ENCODE results near the gene CDKL5. TPM values are rescaled to one million over a fixed set of nuclear protein-coding genes. Genes with fewer than 3 reads are reported as not detected.

CDKL5 gene
- total RNA-seq, 5 donors from 2014 or later (not counting 1 experiment from before 2014, with no cell fraction given): 3.3 to 5.2 (median 4.1) TPM

GRCh38 chrX:18639280-18639679 lies 213.9 kb downstream of the CDKL5 start:
- no peaks in the 10 kb centered on the region for H3K4me1 Mint-ChIP-seq
- Histone ChIP-seq H3K36me3 (ENCODE audit: control insufficient read depth in 2 of 2, extremely low read depth in 1 of 2, insufficient read depth in 1 of 2, low read length in 1 of 2) (no peaks in the 10 kb centered on the region), H3K27me3 (replicated peaks in 1 of 2; ENCODE audit: control insufficient read depth in 2 of 2, extremely low read depth in 1 of 2, insufficient read depth in 2 of 2, low read length in 1 of 2) (no peaks in the 10 kb centered on the region), H3K9me3 (no peaks in the 10 kb centered on the region), H3K4me3 (ENCODE audit: control insufficient read depth in 1 of 2, extremely low read depth in 1 of 2, low read length in 1 of 2) (no peak overlapping the region), H3K4me1 (ENCODE audit: control insufficient read depth in 1 of 2, extremely low read depth in 1 of 2, insufficient read depth in 2 of 2, low read length in 2 of 2) (no peaks in the 10 kb centered on the region), H3K27ac (ENCODE audit: low read length) (no peak overlapping the region)
- ChIA-PET CTCF (no interaction called here), POLR2A (no interaction called here)
- peaks cover 9% of the 10 kb centered on the region for H3K36me3 Mint-ChIP-seq
- whole genome bisulfite sequencing (ENCODE audit: insufficient coverage): no CpG with 5 or more reads among the region's 2 CpGs
- H3K27me3 Mint-ChIP-seq: no peaks in the 10 kb centered on the region
- H3K4me3 Mint-ChIP-seq: no peak overlapping the region
- DNase-seq (no peak), ATAC-seq (replicated peaks in 1 of 4) (no peak)
- H3K27ac Mint-ChIP-seq: no peak overlapping the region
- H3K9me3 Mint-ChIP-seq: no peaks in the 10 kb centered on the region

- H3K36me3 Mint-ChIP-seq: no peaks in the 10 kb centered on the region
- no peak overlapping the region for H3K4me3 Mint-ChIP-seq
- 75% methylated on average over 1 of the region's 10 CpGs for WGBS (ENCODE audit: insufficient coverage)
- Histone ChIP-seq H3K36me3 (ENCODE audit: control insufficient read depth in 2 of 2, extremely low read depth in 1 of 2, insufficient read depth in 1 of 2, low read length in 1 of 2) (no peaks in the 10 kb centered on the region), H3K4me1 (ENCODE audit: control insufficient read depth in 1 of 2, extremely low read depth in 1 of 2, insufficient read depth in 2 of 2, low read length in 2 of 2) (no peaks in the 10 kb centered on the region), H3K27me3 (replicated peaks in 1 of 2; ENCODE audit: control insufficient read depth in 2 of 2, extremely low read depth in 1 of 2, insufficient read depth in 2 of 2, low read length in 1 of 2) (no peaks in the 10 kb centered on the region), H3K9me3 (no peaks in the 10 kb centered on the region), H3K27ac (ENCODE audit: low read length) (no peak overlapping the region), H3K4me3 (ENCODE audit: control insufficient read depth in 1 of 2, extremely low read depth in 1 of 2, low read length in 1 of 2) (no peak overlapping the region)
- H3K9me3 Mint-ChIP-seq: no peaks in the 10 kb centered on the region
- no peaks in the 10 kb centered on the region for H3K4me1 Mint-ChIP-seq
- H3K27me3 Mint-ChIP-seq: peaks cover 0 to 3% of the 10 kb centered on the region in 2 donors
- POLR2A ChIA-PET: no interaction called here
- ATAC-seq (replicated peaks in 1 of 4) (no peak), DNase-seq (no peak)
- H3K27ac Mint-ChIP-seq: no peak overlapping the region
- CTCF ChIA-PET: no interaction called here
Measured at GRCh38 chrX:18640686-18641085, 215.3 kb downstream of the CDKL5 start.

GRCh38 chrX:18643243-18643642 lies 217.8 kb downstream of the CDKL5 start:
- no peak for DNase-seq

GRCh38 chrX:18643853-18644252 lies 218.4 kb downstream of the CDKL5 start:
- no CpG with 5 or more reads among the region's 3 CpGs for WGBS (ENCODE audit: insufficient coverage)
- no peak overlapping the region for H3K27ac ChIP-seq (ENCODE audit: low read length)
- no peaks in the 10 kb centered on the region for H3K4me1 ChIP-seq (ENCODE audit: control insufficient read depth in 1 of 2, extremely low read depth in 1 of 2, insufficient read depth in 2 of 2, low read length in 2 of 2)
- POLR2A ChIA-PET: no interaction called here
- no peaks in the 10 kb centered on the region for H3K36me3 ChIP-seq (ENCODE audit: control insufficient read depth in 2 of 2, extremely low read depth in 1 of 2, insufficient read depth in 1 of 2, low read length in 1 of 2)
- Mint-ChIP-seq H3K9me3 (no peaks in the 10 kb centered on the region), H3K36me3 (no peaks in the 10 kb centered on the region), H3K27ac (no peak overlapping the region), H3K4me1 (no peaks in the 10 kb centered on the region), H3K27me3 (peaks cover 0 to 5% of the 10 kb centered on the region in 2 donors), H3K4me3 (no peak overlapping the region)
- no peaks in the 10 kb centered on the region for H3K27me3 ChIP-seq (replicated peaks in 1 of 2; ENCODE audit: control insufficient read depth in 2 of 2, extremely low read depth in 1 of 2, insufficient read depth in 2 of 2, low read length in 1 of 2)
- ATAC-seq (replicated peaks in 1 of 4) (no peak), DNase-seq (no peak)
- CTCF ChIA-PET: no interaction called here
- H3K4me3 ChIP-seq (ENCODE audit: control insufficient read depth in 1 of 2, extremely low read depth in 1 of 2, low read length in 1 of 2): no peak overlapping the region
- H3K9me3 ChIP-seq: no peaks in the 10 kb centered on the region

More at GRCh38 chrX:18643243-18643642, 217.8 kb downstream of the CDKL5 start:
- Histone ChIP-seq H3K27ac (ENCODE audit: low read length) (no peak overlapping the region), H3K27me3 (replicated peaks in 1 of 2; ENCODE audit: control insufficient read depth in 2 of 2, extremely low read depth in 1 of 2, insufficient read depth in 2 of 2, low read length in 1 of 2) (no peaks in the 10 kb centered on the region), H3K4me1 (ENCODE audit: control insufficient read depth in 1 of 2, extremely low read depth in 1 of 2, insufficient read depth in 2 of 2, low read length in 2 of 2) (no peaks in the 10 kb centered on the region), H3K36me3 (ENCODE audit: control insufficient read depth in 2 of 2, extremely low read depth in 1 of 2, insufficient read depth in 1 of 2, low read length in 1 of 2) (no peaks in the 10 kb centered on the region), H3K9me3 (no peaks in the 10 kb centered on the region), H3K4me3 (ENCODE audit: control insufficient read depth in 1 of 2, extremely low read depth in 1 of 2, low read length in 1 of 2) (no peak overlapping the region)
- ChIA-PET CTCF (no interaction called here), POLR2A (no interaction called here)
- Mint-ChIP-seq H3K9me3 (no peaks in the 10 kb centered on the region), H3K36me3 (no peaks in the 10 kb centered on the region), H3K4me3 (no peak overlapping the region), H3K27ac (no peak overlapping the region), H3K27me3 (peaks cover 0 to 5% of the 10 kb centered on the region in 2 donors), H3K4me1 (no peaks in the 10 kb centered on the region)
- no CpG with 5 or more reads among the region's 3 CpGs for WGBS (ENCODE audit: insufficient coverage)
- no peak for ATAC-seq (replicated peaks in 1 of 4)

GRCh38 chrX:18647621-18648020 lies 222.2 kb downstream of the CDKL5 start:
- no peak overlapping the region for H3K4me3 Mint-ChIP-seq
- Histone ChIP-seq H3K27ac (ENCODE audit: low read length) (no peak overlapping the region), H3K36me3 (ENCODE audit: control insufficient read depth in 2 of 2, extremely low read depth in 1 of 2, insufficient read depth in 1 of 2, low read length in 1 of 2) (no peaks in the 10 kb centered on the region), H3K4me1 (ENCODE audit: control insufficient read depth in 1 of 2, extremely low read depth in 1 of 2, insufficient read depth in 2 of 2, low read length in 2 of 2) (no peaks in the 10 kb centered on the region), H3K4me3 (ENCODE audit: control insufficient read depth in 1 of 2, extremely low read depth in 1 of 2, low read length in 1 of 2) (no peak overlapping the region), H3K27me3 (replicated peaks in 1 of 2; ENCODE audit: control insufficient read depth in 2 of 2, extremely low read depth in 1 of 2, insufficient read depth in 2 of 2, low read length in 1 of 2) (no peaks in the 10 kb centered on the region), H3K9me3 (no peaks in the 10 kb centered on the region)
- no peak overlapping the region for H3K27ac Mint-ChIP-seq
- CTCF ChIA-PET: no interaction called here
- ATAC-seq (replicated peaks in 1 of 4) (no peak), DNase-seq (no peak)
- H3K27me3 Mint-ChIP-seq: peaks cover 0 to 5% of the 10 kb centered on the region in 2 donors
- H3K36me3 Mint-ChIP-seq: no peaks in the 10 kb centered on the region
- no peaks in the 10 kb centered on the region for H3K9me3 Mint-ChIP-seq
- no peaks in the 10 kb centered on the region for H3K4me1 Mint-ChIP-seq
- 100% methylated on average over 1 of the region's 4 CpGs for WGBS (ENCODE audit: insufficient coverage)
- POLR2A ChIA-PET: no interaction called here

- Histone ChIP-seq H3K9me3 (no peaks in the 10 kb centered on the region), H3K4me3 (ENCODE audit: control insufficient read depth in 1 of 2, extremely low read depth in 1 of 2, low read length in 1 of 2) (no peak overlapping the region), H3K27ac (ENCODE audit: low read length) (no peak overlapping the region), H3K36me3 (ENCODE audit: control insufficient read depth in 2 of 2, extremely low read depth in 1 of 2, insufficient read depth in 1 of 2, low read length in 1 of 2) (no peaks in the 10 kb centered on the region), H3K4me1 (ENCODE audit: control insufficient read depth in 1 of 2, extremely low read depth in 1 of 2, insufficient read depth in 2 of 2, low read length in 2 of 2) (no peaks in the 10 kb centered on the region), H3K27me3 (replicated peaks in 1 of 2; ENCODE audit: control insufficient read depth in 2 of 2, extremely low read depth in 1 of 2, insufficient read depth in 2 of 2, low read length in 1 of 2) (no peaks in the 10 kb centered on the region)
- Mint-ChIP-seq H3K4me3 (no peak overlapping the region), H3K36me3 (no peaks in the 10 kb centered on the region), H3K27me3 (peaks cover 0 to 5% of the 10 kb centered on the region in 2 donors), H3K27ac (no peak overlapping the region), H3K9me3 (no peaks in the 10 kb centered on the region), H3K4me1 (no peaks in the 10 kb centered on the region)
- ATAC-seq (replicated peaks in 1 of 4) (no peak), DNase-seq (no peak)
- ChIA-PET CTCF (no interaction called here), POLR2A (no interaction called here)
- whole genome bisulfite sequencing (ENCODE audit: insufficient coverage): 100% methylated on average over 1 of the region's 9 CpGs
Measured at GRCh38 chrX:18649498-18649951, 224.1 kb downstream of the CDKL5 start.

GRCh38 chrX:18650662-18651061 lies 225.3 kb downstream of the CDKL5 start:
- no peak for ATAC-seq (replicated peaks in 1 of 4)
- Histone ChIP-seq H3K27me3 (replicated peaks in 1 of 2; ENCODE audit: control insufficient read depth in 2 of 2, extremely low read depth in 1 of 2, insufficient read depth in 2 of 2, low read length in 1 of 2) (no peaks in the 10 kb centered on the region), H3K4me1 (ENCODE audit: control insufficient read depth in 1 of 2, extremely low read depth in 1 of 2, insufficient read depth in 2 of 2, low read length in 2 of 2) (no peaks in the 10 kb centered on the region), H3K4me3 (ENCODE audit: control insufficient read depth in 1 of 2, extremely low read depth in 1 of 2, low read length in 1 of 2) (no peak overlapping the region), H3K27ac (ENCODE audit: low read length) (no peak overlapping the region), H3K36me3 (ENCODE audit: control insufficient read depth in 2 of 2, extremely low read depth in 1 of 2, insufficient read depth in 1 of 2, low read length in 1 of 2) (no peaks in the 10 kb centered on the region), H3K9me3 (no peaks in the 10 kb centered on the region)
- no peak overlapping the region for H3K27ac Mint-ChIP-seq
- no peaks in the 10 kb centered on the region for H3K4me1 Mint-ChIP-seq
- no CpG with 5 or more reads among the region's 6 CpGs for WGBS (ENCODE audit: insufficient coverage)
- no peak overlapping the region for H3K4me3 Mint-ChIP-seq
- no peaks in the 10 kb centered on the region for H3K36me3 Mint-ChIP-seq
- CTCF ChIA-PET: no interaction called here
- POLR2A ChIA-PET: no interaction called here
- DNase-seq: no peak
- peaks cover 0 to 2% of the 10 kb centered on the region in 2 donors for H3K27me3 Mint-ChIP-seq
- H3K9me3 Mint-ChIP-seq: no peaks in the 10 kb centered on the region

Data from T-cell (primary cell).